ENCODE measurements around the gene DIP2A.
A peak's percentile ranks its signal among the peaks of the same experiment; 100 is the strongest.
"Not testable (repeated sequence)": the region's sequence is repeated elsewhere in the genome, so short reads cannot be mapped to it uniquely, and the experiment has no call there.

The DIP2A gene

DNA sequence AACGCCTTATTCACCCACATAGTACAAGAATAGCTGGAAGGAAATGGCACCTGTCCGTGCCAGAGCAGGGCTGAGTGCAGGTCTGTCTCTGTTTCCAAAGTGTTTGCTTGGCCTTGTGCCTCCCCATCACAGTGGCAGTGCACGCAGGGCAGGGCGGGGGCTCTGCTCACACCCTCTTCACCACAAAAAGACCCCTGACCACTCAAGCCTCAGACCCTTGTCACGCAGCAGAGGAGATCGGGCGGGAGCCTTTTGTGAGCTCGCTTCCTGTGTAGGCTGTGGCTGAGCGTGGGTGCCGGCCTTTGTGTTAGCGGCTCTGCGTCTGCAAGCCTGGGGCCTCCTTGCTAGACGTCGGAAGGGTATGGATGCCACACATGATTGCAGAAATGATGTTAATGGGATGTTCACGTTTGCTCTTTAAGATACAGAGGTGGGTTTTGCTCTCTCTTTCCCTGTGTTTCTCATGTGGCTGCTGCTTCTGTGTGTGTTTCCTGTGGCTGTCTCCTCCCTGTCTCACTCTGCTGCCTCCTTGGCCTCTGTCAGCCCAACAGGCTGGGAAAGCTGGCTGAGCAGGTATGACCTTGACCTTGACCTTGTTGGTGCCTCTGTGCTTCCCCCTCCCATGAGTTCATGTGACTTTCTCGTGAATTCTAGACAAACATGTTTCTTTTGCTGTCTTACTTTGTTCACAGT is 100.7 kb downstream of the DIP2A start:
- DNase-seq = peak; percentile 32

DNA sequence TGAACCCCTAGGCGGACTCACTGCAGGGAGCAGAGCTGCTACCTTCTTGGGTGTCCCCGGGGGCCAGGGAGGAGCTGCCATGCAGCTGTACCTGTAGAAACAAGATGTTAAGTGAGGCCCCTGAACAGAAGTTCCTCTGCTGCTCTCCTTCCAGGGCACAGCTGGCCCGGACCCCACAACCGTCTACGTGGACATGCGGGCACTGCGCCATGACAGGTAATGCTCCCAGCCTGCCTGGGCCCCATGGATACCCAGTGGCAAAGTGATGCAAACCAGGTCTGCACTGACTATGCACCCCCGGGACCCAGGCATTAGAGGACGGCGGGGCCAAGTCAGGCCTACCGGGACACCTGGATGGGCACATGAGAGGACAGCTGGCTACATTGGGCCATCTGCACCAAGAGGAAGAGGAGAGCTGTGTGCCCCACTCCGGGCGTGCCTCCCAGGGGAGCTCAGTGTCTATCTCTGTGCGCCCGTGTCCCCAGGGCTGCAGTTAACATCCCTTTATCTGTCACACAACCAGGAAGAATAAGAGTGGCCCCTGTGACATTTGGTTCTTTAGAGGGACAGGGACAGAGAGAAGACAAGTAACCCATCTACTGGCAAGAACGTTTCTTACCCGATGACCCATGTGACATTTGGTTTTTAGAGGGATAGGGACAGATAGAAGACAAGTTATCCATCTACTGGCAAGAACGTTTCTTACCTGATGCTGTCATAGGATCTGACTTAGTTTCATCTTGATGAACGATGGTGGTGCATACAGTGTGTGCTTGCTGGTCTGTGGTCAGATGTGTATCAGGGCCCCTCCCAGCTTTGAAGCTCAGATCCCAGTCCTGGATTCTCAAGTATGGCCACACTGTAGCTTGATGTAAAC is 102.1 kb downstream of the DIP2A start:
- DNase-seq = no peak

DNA sequence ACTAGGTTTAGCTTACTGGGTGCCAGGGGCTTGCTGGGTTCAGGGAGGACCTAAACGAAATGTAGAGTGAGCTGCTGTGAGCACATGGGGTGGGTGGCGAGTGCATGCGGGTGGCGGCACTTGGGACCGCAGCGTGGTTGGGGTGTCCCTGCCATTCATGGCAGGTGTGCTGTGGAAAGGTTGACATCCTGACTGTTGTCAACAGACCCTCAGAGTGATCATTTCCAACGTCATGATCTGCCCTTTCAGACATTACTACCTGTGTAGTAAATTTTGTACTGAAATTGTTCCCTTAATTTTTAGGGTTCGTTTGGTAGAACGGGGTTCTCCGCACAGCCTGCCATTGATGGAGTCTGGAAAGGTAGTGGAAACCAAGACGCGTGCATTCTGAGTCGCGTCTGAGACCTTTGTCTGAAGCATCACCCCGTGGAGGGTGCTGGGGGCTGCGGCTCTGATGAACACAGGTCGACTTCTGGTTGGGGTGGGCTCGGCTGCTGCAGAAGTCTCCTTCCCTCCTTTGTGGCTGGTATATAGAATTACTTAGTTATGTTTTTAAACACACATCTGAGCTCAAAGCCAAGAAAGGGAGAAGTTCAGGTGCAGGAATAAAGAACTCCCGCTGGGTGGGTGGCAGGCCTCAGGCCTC is 102.9 kb downstream of the DIP2A start:
- no peak for DNase-seq

DNA sequence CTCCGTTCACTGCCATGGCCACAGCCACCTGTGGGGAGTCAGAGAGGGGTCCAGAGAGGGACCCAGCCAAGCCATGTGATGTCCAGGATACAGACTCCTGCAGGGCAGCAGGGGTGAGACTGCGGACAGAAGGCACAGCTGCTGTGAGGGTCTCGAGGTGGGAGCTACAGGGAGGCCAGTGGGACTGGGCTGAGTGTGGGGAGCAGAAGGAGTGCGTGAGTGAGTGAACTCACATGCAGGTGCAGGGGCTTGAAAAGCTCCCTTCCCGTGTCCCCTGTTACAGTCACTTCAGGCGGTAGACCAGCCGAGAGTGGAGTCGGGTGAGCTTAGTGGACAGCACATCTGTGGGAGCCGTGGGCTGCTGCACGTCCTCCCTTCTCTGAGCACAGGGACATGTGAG is 103.8 kb downstream of the DIP2A start:
- DNase-seq = no peak

DNA sequence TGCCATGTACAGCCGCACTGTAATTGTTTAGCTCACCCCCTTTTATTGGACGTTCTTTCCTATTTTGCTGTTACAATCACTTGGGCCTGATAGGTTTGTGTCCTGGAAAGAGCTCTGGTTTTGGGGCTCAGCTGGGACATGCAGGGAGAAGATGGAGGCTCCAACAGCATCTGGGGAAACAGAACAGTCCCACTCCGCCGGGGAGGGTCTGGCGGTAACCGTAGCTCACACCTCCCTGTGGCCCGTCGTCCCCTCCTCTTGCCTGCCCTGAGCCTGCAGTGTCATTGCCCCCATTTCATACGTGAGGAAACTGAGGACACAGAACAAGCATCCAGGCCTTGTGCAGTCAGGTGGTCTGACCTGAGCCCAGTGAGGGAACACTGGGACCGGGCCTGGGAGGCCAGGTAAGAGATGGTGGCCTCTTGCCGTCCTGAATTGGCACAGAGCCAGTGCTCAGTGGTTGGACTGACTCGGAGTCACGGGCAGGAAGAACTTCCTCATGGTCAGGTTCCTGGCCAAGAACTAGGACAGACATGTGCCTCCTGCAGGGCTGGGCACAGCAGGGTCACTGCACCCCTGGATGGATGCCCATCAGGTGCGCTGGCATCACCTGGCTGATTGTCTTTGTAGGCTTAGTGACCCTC is 104.4 kb downstream of the DIP2A start:
- DNase-seq = no peak

DNA sequence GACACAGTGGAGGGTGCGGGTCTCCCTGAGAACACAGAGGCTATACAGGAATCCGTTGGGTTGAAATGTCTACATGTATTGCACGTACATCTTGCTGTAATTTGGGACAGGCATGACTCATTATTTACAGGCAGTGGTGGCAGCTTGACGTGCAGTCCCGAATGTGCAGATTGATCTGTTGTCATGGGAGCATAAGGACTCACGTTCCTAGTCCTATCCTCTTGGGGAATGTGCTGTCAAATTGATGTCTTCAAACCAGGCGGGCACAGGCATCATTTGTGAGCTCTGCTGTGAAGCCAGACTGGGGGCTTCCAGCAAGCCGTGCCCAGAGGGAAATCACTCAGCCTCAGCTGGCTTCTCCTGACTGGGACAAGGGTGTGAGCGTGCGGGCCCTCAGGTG is 105.7 kb downstream of the DIP2A start:
- DNase-seq = no peak

DNA sequence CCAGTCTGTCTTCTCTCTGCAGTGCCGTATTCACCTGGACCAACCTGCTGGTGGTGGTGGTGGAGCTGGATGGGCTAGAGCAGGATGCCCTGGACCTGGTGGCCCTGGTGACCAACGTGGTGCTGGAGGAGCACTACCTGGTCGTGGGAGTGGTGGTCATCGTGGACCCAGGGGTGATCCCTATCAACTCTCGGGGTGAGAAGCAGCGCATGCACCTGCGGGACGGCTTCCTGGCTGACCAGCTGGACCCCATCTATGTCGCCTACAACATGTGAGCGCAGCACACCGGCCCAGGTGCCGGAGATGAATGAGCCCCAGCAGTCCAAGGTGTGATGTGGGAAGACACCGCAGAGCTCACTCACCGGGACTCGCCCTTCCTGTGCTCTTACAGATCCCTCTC is 108.7 kb downstream of the DIP2A start:
- no peak for DNase-seq

DNA sequence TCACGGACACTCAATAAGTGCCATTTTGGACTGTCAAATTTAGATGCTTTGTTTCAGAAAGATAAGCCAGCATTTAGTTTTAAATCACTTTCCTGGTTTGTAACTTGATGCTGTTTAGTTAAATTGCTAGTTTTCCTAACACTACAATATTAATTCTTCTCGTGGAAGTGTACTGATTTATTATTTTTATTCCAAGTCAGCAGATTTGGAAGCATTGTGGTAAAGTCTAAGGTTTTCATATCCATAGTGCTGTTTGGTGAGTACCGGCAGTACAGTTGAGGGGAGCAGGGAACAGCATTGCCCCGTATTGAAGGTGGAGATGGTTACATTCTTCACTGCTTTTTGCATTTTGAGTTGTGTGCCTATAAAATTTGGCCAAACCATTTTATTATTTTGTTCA is 109.9 kb downstream of the DIP2A start:
- no peak for DNase-seq

DNA sequence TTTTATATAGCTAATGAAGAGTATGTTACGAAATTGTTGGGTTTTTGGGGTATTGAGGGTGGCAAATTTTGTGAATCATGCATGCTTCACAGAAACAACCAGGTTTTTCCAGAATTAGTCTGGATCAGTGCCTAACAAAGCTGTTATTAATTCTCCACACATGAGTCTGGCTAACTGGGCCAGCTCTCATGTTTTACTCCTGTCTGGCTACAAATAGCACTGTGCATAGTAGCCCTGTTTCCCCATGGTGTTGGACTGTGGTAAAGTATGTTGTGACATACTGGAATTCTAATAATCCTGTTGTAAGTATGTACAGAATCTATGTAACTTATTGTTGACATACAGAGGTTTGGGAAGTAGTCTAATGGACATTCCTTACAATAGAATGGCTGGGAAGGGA is 110.4 kb downstream of the DIP2A start:
- DNase-seq = no peak

DNA sequence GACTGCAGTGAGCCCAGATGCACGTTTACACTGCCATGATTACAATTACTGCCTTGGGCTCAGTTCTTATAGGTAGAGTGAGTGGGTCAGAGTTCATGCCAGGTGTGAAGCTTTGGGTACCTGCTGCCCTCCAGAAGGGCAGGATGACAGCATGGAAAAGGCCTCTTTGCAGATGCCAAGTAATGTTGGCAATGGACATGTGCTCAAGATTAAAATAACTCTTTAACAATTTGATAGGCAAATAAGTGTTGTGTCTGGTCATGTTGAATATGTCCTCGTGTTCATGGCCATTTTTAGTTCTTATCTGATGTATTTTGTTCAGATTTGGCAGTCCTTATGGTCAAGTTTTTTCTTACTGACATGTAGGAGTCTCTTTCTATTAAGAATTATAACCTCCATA is 111.4 kb downstream of the DIP2A start:
- no peak for DNase-seq

DNA sequence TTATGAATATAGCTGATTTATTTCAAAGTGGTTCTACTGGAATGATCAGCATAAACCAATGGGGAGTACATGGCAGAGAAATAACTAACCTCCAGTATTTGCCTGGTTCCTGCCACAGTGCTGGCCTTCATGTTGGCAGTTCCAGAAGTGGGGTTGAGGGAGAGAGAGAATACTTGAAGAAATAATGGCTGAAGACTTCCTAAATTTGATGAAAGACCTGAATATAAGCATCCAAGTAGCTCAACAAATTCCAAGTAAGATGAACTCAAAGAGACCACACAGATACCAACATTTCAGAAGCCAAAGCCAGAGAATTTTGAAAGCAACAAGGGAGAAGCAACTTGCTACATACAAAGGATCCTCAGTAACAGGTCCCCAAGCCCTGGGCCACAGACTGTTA is 111.9 kb downstream of the DIP2A start:
- no peak for DNase-seq

DNA sequence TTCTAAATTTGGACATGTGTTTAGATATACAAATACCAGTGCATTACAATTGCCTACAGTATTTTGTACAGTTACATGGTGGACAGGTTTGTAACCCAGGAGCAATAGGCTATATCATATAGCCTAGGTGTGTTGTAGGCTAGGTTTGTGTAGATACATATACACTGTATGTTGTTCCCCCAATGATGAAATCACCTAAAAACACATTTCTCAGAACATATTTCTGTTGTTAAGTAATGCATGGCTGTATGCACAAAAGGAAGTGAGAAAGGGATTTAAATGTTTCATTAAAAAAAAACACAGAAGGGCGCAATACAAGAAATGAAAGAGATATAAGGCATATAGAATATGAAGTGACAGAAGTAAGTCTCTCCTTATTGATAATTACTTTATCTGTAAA is 114.2 kb downstream of the DIP2A start:
- DNase-seq = no peak

DNA sequence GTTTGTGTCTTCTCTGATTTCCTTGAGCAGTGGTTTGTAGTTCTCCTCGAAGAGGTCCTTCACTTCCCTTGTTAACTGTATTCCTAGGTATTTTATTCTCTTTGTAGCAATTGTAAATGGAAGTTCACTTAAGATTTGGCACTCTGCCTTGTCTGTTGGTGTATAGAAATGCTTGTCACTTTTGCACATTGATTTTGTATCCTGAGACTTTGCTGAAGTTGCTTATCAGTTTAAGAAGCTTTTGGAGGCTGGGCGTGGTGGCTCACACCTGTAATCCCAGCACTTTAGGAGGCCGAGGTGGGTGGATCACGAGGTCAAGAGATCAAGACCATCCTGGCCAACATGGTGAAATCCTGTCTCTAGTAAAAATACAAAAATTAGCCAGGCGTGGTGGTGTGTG is 119.1 kb downstream of the DIP2A start:
- not testable (repeated sequence) for DNase-seq

DNA sequence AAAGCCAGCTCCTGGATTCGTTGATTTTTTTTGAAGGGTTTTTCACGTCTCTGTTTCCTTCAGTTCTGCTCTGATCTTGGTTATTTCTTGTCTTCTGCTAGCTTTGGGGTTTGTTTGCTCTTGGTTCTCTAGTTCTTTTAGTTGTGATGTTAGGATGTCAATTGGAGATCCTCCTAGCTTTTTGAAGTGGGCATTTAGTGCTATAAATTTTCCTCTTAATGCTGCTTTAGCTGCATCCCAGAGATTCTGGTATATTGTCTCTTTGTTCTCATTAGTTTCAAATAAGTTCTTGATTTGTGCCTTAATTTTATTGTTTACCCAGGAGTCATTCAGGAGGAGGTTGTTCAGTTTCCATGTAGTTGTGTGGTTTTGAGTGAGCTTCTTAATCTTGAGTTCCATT is 120.7 kb downstream of the DIP2A start:
- not testable (repeated sequence) for DNase-seq

DNA sequence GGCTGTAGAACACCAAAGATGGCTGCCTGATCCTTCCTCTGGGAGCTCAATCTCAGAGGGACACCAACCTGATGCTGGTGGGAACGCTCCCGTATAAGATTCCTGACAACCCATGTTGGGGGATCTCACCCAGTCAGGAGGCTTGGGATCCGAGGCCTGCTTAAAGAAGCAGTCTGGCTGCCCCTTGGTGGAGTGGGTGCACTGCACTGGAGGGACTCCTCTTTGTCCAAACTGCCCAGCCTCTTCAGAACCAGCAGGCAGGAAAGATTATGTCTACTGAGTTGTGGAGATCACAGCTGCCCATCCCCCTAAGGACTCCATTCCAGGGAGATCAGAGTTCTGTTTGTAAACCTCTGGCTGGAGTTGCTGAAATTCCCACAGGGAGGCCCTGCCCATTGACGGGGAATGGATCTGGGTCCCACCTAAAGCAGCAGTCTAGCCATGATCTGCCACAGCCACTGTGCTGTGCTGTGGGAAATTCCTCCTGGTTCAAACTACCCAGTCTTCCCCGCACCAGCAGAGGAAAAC is 123.2 kb downstream of the DIP2A start:
- DNase-seq = no peak

DNA sequence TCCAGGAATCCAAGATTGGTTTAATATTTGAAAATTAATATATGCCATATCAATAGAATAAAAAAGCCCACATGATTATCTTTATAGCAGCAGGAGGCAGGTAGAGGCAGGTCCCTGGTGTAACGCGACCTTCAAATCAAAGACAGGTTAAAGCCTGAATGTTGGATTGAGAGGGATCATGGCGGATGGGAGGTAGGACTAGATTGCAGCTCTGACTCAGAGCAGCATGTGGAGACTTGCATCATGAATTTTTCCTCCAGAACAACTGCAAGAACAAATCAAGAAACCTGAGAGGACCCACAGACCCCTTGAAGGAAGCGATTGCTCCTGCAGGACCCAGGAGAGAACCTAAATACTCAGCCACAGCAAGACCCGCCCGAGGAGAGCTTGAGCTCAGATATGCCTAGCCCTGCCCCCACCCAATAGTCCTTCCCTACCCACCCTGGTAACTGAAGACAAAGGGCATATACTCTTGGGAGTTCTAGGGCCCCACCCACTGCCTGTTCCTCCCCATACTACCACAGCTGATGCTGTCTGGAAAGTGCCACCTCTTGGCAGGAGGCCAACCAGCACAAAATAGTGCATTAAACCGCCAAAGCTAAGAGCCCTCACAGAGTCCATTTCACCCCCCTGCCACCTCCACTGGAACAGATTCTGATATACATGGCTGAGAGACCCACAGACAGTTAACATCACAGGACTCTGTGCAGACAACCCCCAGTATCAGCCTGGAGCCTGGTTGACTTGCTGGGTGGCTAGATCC is 126.7 kb downstream of the DIP2A start:
- no peak for DNase-seq

DNA sequence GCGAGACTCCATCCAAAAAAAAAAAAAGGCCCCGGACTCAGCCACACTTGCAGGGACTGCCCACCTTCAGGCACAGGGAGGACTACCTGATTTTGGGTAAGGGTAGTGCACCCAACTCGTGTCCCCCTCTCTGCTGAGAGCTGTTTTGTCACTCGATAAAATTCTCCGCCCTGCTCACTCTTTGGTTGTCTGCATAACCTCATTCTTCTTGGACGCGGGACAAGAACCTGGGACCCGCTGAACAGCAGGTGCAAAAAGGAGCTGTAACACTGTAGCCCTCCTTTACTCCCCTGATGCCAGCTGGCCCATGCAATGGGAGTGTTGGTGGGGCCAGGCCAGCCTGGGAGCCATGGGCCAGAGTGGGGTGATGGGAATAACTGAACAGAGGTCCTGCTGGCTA is 135.6 kb downstream of the DIP2A start:
- no peak for DNase-seq

DNA sequence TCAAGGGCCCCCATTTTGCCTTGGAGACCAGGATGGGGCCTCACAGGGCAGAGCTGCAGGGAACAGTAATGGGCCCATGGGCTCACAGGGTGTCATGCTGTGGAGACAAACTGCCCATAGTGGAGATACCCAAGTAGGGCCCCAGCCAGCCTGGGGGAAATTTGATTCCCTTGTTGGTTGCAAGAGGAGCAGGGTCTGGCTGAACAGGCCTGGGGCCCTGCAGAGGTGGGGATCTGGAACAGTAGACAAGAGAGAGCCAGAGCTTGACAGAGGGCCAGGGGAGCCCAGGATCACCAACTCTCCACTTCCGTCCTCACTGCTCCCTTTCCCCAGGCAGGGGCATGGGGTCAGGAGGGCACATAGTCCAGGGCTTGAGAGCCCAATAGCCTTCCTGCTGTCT is 137.5 kb downstream of the DIP2A start:
- DNase-seq = no peak

DNA sequence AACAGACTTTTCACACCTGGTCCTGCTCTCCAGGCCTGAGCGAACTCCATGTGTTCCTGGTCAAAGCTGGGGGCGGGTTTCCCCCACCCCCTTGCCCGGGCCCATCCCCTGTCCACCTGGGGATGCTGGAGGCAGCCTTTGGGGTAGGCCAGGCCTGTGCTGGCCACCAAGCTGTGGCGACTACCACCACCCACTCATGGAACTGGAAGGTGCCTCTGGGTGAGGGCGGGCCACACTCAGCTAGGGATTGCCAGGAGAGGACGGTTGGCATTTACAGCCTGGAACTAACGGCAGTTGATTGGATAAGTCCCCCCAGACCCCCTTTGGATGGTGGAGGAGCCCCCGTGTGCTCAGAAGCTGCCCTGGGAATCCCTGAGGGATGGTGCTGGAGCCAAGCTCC is 138.3 kb downstream of the DIP2A start:
- no peak for DNase-seq

DNA sequence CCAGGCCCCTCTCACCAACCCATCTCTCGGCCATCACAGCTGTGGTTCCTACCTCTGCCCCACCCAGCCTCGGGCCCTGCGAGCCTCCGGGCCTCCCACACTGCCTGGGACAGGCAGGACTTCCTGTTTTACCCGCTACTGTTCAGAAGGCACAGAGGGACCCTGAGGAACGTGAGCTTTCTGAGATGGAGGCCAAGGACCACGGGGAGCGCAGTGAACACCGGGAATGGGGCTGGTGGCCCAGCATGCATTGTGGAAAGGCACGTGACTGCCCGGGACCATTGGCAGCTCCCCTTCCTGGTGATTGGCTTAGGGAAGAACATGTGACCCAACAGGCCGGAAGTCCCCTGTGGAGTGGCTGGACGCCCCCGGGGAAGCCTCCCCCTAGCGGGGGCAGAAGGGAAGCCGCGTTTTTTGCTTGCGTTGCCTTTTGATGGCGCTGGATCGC is 139.2 kb downstream of the DIP2A start:
- DNase-seq = no peak

DNA sequence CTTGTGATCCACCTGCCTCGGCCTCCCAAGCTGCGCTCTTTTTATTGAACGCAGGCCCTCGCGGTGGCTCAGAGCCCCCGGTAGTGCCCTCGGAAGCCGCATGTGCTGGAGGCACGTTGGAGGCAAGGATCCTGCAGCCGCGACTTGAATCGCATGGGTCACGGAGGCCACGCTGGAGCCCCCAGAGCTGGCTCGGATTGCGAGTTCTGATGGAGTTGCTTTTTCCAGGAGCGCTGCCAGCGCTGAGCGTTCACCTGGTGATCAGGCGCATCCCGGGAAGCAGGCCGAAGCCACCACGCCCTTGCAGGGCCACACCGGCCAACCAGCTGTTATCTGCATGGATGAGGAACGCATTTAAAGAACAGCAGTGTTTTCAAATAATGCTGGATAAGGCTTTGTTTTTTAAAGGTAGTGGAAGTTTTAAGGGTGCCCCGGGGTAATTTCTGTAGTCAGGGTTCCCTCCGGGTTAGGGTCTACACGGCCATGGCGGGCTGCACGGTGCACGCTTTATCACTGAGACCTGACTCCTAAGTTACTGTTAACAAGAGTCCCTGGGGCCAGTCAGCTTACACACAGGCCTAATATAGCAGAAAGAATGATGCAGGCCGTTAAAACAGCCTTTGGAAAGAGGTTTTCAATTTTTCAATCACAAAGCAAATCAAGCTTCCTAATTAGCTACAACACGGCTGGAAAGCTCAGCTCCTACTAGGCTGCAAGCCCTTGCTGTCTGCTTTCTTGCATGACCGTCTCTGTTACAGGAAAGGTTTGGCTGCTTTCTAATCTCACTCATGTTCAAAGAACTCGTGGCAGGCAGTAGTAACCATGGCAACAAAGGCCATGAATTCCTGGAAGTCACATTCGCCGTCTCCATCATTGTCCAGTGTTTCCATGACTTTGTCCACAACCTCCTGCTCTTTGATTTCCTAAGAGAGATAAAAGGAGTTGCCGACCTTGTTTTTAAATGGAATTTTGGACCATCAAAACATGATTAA is 140.2 kb downstream of the DIP2A start:
- no peak for DNase-seq

Measured in T-helper 9 cell (primary cell).